Gastrocnemius medialis (tissue), 4 donors: ENCODE results near the gene GNAI1. TPM values are rescaled to one million over a fixed set of nuclear protein-coding genes. Genes with fewer than 3 reads are reported as not detected.

ENCODE experiments used
- ATAC-seq, 2 donors: fragments of 150-250 bp; one replicate each; pipeline ENCODE4 v1.9.1; 2016
- DNase-seq, 2 donors: peaks; one replicate each; pipeline ENCODE4 v3.0.0-alpha.2; 2019
- H3K27ac ChIP-seq, 4 donors: fragments of 200-600 bp; sonication (generic); 1 replicate in 1 of 4; 2 replicates in 3 of 4; pipeline ENCODE4 v1.5.1; 2016 to 2018; ENCODE audit warnings: mild to moderate bottlenecking in 2 of 4, moderate library complexity in 1 of 4
- H3K27me3 ChIP-seq, 3 donors: fragments of 200-600 bp; sonication (generic) in 2 of 3; 1 replicate in 1 of 3; 2 replicates in 2 of 3; pipeline versions ENCODE4 v1.5.1 to v1.6.0; 2016 to 2019; ENCODE audit warnings: mild to moderate bottlenecking in 1 of 3, moderate library complexity in 1 of 3
- H3K36me3 ChIP-seq, 2 donors: fragments of 200-600 bp; sonication (generic) in 1 of 2; one replicate each; pipeline ENCODE4 v1.5.1; 2017 to 2018
- H3K4me1 ChIP-seq, 2 donors: fragments of 200-600 bp; sonication (generic) in 1 of 2; one replicate each; pipeline ENCODE4 v1.5.1; 2016 to 2017; ENCODE audit warnings: mild to moderate bottlenecking in 2 of 2
- H3K4me3 ChIP-seq, 4 donors: fragments of 200-600 bp; sonication (generic) in 3 of 4; 1 replicate in 1 of 4; 2 replicates in 3 of 4; pipeline ENCODE4 v1.5.1; 2016 to 2019; ENCODE audit warnings: mild to moderate bottlenecking in 2 of 4
- H3K9me3 ChIP-seq, 3 donors: fragments of 200-600 bp; sonication (generic) in 2 of 3; 1 replicate in 1 of 3; 2 replicates in 2 of 3; pipeline ENCODE4 v1.5.1; 2016 to 2019
- POLR2A ChIP-seq, 2 donors: fragments of 450-650 bp; IDR thresholded peaks; one replicate each; pipeline ENCODE4 v1.6.1; 2017; ENCODE audit warnings: antibody characterized with exemption in 2 of 2, mild to moderate bottlenecking in 2 of 2, moderate library complexity in 2 of 2
- in situ Hi-C, 4 donors: fragments of 200-750 bp; cut with MboI; loops; one replicate each; pipeline versions ENCODE4 v1.15.0 to v1.8.0; 2017; ENCODE audit warnings: low sequenced_read_pairs in 4 of 4
- intact Hi-C: fragments of 100-400 bp; cut with DNase I; formaldehyde crosslinking; loops from one replicate; pipeline ENCODE4 v1.15.1; 2023; ENCODE audit warnings: low total_unique reads
- total RNA-seq, 4 donors: library from RNA; depleted of rRNA; stranded (reverse); fragments of >200 nt; gene quantifications; one replicate each; pipeline versions ENCODE4 v1.1.0 to v1.2.3, GENCODE V29; 2016
- TF ChIP-seq, protein P1 (sequence below), 5 experiments: fragments of 450-650 bp in 3 of 5; fragments of 200-600 bp in 2 of 5; sonication (generic) in 2 of 5; IDR thresholded peaks in 4 of 5; conservative IDR thresholded peaks in 1 of 5; 1 replicate in 4 of 5; 2 replicates in 1 of 5; pipeline ENCODE4 v1.5.1; 2016 to 2019; ENCODE audit warnings: antibody characterized with exemption in 5 of 5, mild to moderate bottlenecking in 3 of 5, moderate library complexity in 3 of 5

Gene GNAI1
- total RNA-seq, 4 donors from 2014 or later = 6.5 to 13.0 (median 8.3) TPM

DNA sequence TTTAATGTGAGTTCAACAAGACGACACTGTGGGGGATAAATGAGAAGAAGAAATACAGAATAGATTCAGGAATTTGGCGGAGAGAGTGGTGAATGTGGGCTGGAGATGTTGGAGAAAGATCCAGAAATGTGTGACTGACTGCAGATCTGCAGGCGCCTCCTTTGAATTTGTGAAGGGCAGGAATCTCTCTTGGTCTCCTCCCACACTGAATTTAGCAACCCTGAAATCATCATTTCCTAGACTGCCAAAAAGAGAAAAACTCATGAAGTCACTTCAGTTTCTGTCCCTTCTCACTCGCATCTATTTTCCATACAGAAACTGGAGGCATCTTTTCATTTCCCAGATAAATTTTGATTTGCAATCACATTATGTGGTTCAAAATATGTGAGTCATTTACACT lies 128.7 kb downstream of the GNAI1 start:
- no peak overlapping the region for H3K4me3 ChIP-seq
- DNase-seq = no peak
- no peaks in the 10 kb centered on the region for H3K27me3 ChIP-seq
- in situ Hi-C loops (no loop called here), intact Hi-C loops (no loop called here)
- no peaks in the 10 kb centered on the region for H3K36me3 ChIP-seq
- no peak for ATAC-seq
- H3K4me1 ChIP-seq = no peaks in the 10 kb centered on the region
- no peak overlapping the region for H3K27ac ChIP-seq
- TF ChIP-seq, protein P1, sequence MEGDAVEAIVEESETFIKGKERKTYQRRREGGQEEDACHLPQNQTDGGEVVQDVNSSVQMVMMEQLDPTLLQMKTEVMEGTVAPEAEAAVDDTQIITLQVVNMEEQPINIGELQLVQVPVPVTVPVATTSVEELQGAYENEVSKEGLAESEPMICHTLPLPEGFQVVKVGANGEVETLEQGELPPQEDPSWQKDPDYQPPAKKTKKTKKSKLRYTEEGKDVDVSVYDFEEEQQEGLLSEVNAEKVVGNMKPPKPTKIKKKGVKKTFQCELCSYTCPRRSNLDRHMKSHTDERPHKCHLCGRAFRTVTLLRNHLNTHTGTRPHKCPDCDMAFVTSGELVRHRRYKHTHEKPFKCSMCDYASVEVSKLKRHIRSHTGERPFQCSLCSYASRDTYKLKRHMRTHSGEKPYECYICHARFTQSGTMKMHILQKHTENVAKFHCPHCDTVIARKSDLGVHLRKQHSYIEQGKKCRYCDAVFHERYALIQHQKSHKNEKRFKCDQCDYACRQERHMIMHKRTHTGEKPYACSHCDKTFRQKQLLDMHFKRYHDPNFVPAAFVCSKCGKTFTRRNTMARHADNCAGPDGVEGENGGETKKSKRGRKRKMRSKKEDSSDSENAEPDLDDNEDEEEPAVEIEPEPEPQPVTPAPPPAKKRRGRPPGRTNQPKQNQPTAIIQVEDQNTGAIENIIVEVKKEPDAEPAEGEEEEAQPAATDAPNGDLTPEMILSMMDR (IDR thresholded peaks at IDR 0.05 in 4 of 5, conservative IDR thresholded peaks at IDR 0.05 in 1 of 5) = no peak
- no peak for TF ChIP-seq POLR2A (IDR thresholded peaks at IDR 0.05)
- no peaks in the 10 kb centered on the region for H3K9me3 ChIP-seq

DNA sequence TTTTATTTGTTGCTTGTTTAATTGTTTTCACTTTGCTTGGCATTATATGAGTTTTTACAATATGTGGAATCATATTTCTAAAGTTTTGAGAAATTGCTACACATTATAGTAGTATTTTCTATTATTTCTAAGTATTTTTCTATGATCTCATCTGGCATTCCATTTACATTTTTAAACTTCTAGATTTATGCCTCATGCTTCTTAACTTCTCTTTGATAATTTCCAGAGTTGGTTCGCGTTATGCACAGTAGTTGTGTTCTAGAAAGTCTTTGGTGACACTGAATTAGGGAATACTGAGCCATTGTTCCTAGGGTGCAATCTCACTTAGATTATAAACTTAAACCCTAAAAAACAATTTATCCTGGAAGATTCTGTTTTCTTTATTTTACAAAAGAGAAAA lies 129.2 kb downstream of the GNAI1 start:
- in situ Hi-C loops = no loop called here
- intact Hi-C loops = no loop called here

DNA sequence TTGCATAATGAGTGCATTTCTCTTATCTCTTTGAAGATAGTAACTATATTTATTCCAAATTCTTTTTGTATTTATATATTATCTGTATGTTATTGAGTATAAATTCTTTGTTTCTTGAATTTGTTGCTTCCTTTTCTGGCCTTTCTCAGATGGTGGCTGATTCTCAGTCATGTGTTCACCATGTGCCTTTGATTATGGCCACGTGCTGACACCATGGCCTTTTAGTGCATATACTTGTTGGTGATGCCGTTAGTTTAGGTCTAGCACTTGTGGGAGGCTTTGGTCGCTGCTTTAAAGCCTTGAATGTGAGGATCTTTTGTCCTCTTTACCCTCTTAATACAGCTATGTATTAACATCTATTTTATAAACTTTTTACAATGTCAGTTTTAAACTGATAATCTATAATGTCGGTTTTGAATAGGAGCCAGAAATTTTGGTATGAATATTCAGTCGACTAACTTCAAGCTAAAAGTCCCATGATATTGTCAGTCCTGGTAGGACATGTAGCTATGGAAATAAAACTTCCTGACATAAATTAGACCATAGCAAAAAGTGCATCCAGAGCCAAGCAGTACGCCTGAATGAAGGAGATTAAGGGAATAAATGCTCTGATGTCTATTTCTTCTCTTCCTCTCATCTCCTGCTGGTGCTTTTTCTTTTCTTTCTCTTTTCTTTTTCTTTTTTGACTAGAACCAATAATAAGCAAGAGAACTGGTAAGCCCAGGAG lies 130.3 kb downstream of the GNAI1 start:
- DNase-seq (no peak), ATAC-seq (no peak)
- H3K4me1 ChIP-seq = no peaks in the 10 kb centered on the region
- H3K27ac ChIP-seq = no peak overlapping the region
- H3K27me3 ChIP-seq = no peaks in the 10 kb centered on the region
- in situ Hi-C loops = no loop called here
- intact Hi-C loops = no loop called here
- no peaks in the 10 kb centered on the region for H3K9me3 ChIP-seq
- no peak for TF ChIP-seq POLR2A (IDR thresholded peaks at IDR 0.05)
- TF ChIP-seq, protein P1 (IDR thresholded peaks at IDR 0.05 in 4 of 5, conservative IDR thresholded peaks at IDR 0.05 in 1 of 5) = no peak
- H3K36me3 ChIP-seq = no peaks in the 10 kb centered on the region
- no peak overlapping the region for H3K4me3 ChIP-seq

More for the DNA sequence above, 129.2 kb downstream of the GNAI1 start:
- TF ChIP-seq, protein P1 (IDR thresholded peaks at IDR 0.05 in 4 of 5, conservative IDR thresholded peaks at IDR 0.05 in 1 of 5) = no peak
- no peak for TF ChIP-seq POLR2A (IDR thresholded peaks at IDR 0.05)
- H3K36me3 ChIP-seq = no peaks in the 10 kb centered on the region
- H3K27me3 ChIP-seq = no peaks in the 10 kb centered on the region
- no peaks in the 10 kb centered on the region for H3K9me3 ChIP-seq
- H3K4me3 ChIP-seq = no peak overlapping the region
- H3K4me1 ChIP-seq = no peaks in the 10 kb centered on the region
- ATAC-seq = no peak
- no peak for DNase-seq
- no peak overlapping the region for H3K27ac ChIP-seq

DNA sequence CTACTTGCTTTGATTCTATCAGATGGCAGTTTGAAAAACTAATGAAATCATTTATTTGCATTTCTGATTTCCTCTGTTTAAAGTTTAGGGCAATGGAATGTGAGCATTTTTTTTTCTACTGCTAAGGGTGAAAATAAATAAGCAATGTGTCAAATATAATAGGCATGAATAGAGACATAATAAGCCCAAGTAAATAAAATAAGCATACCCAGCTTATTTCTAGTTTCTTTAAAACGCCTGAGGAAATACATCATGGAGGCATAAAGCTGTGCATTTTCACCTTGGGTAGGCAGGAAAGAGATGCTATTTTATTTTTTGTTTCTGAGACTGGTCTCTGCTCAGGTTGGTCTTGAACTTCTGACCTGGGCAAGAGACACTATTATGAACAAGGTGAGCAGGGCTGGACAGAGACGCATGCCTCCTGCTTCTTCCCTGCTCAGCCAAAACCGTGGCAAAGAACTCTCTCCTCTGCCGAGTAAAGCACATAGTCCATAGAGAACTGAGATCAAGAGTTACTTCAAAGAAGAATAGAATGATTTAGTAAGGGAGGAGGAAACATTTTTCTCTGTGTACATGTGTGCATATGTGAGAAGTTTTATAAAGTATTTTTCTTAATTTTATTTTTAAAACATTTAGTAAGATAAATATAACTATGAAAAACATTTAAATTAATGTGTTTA lies 138.1 kb downstream of the GNAI1 start:
- in situ Hi-C loops (no loop called here), intact Hi-C loops (no loop called here)
- ATAC-seq (no peak), DNase-seq (no peak)
- H3K4me1 ChIP-seq = peaks cover 2 to 10% of the 10 kb centered on the region in 2 donors
- H3K4me3 ChIP-seq = no peak overlapping the region
- TF ChIP-seq, protein P1 (IDR thresholded peaks at IDR 0.05 in 4 of 5, conservative IDR thresholded peaks at IDR 0.05 in 1 of 5) = no peak
- no peak for TF ChIP-seq POLR2A (IDR thresholded peaks at IDR 0.05)
- H3K9me3 ChIP-seq = no peaks in the 10 kb centered on the region
- H3K36me3 ChIP-seq = no peaks in the 10 kb centered on the region
- no peaks in the 10 kb centered on the region for H3K27me3 ChIP-seq
- no peak overlapping the region for H3K27ac ChIP-seq
